Sciatic nerve (tissue), 2 donors: Measurements from ENCODE around the gene MRPL27. TPM values are rescaled to one million over a fixed set of nuclear protein-coding genes. Genes with fewer than 3 reads are reported as not detected.
A peak's percentile ranks its signal among the peaks of the same experiment; 100 is the strongest.

ENCODE experiments used
- ATAC-seq: fragments of 200-7000 bp; cut with Tn5 transposase; one replicate; pipeline ENCODE4 v1.9.1; 2020; ENCODE audit warnings: mild to moderate bottlenecking, moderate library complexity
- DNase-seq: peaks from one replicate; pipeline ENCODE4 v3.0.0-alpha.2; 2020; ENCODE audit warnings: low spot score
- intact Hi-C: fragments of 100-400 bp; cut with DNase I; formaldehyde crosslinking; loops from one replicate; pipeline ENCODE4 v1.14.2; 2022
- total RNA-seq: library from RNA; stranded (reverse); fragmentation: NEBNext Ultra II Directional; extraction: Animal tissue kit (Norgen Biotek cat#: 25700); gene quantifications from one replicate; pipeline ENCODE4 v1.2.1, GENCODE V29; 2021
- donor health status: DM: no; HTN: no; CAD: no.
- donor health status: DM: no; HTN: no; CAD: no.

Gene MRPL27
- total RNA-seq, 1 donor from 2014 or later: 41.2 TPM

- intact Hi-C loops: no loop called here
- DNase-seq (no peak), ATAC-seq (no peak)
Observed at GRCh38 chr17:50329716-50330115, 43.3 kb downstream of the MRPL27 start.

GRCh38 chr17:50328363-50329325, 44.3 kb downstream of the MRPL27 start:
- ATAC-seq (peak; percentile 40), DNase-seq (no peak)
- intact Hi-C loops: no loop called here

- intact Hi-C loops: no loop called here
- ATAC-seq: no peak
- no peak for DNase-seq
Observed at GRCh38 chr17:50326831-50327364, 46.1 kb downstream of the MRPL27 start.

GRCh38 chr17:50325906-50326305, 47.1 kb downstream of the MRPL27 start:
- DNase-seq: no peak
- intact Hi-C loops: no loop called here
- no peak for ATAC-seq

GRCh38 chr17:50323060-50323459, 49.9 kb downstream of the MRPL27 start:
- intact Hi-C loops: no loop called here
- ATAC-seq: no peak
- no peak for DNase-seq

- DNase-seq (no peak), ATAC-seq (no peak)
- intact Hi-C loops: no loop called here
Observed at GRCh38 chr17:50322271-50322670, 50.7 kb downstream of the MRPL27 start.

GRCh38 chr17:50319306-50320004, 53.5 kb downstream of the MRPL27 start:
- DNase-seq: no peak
- ATAC-seq: no peak
- intact Hi-C loops: no loop called here

GRCh38 chr17:50318501-50319285, 54.3 kb downstream of the MRPL27 start:
- ATAC-seq: no peak
- intact Hi-C loops: no loop called here
- DNase-seq: no peak

Other genes with a start within 250 kb of the MRPL27 start
- 2.5 TPM for gene SAMD14, start 243.0 kb downstream of the MRPL27 start, total RNA-seq
- 58.8 TPM for gene PPP1R9B, start 222.5 kb downstream of the MRPL27 start, total RNA-seq
- 3.5 TPM for gene SGCA, start 207.2 kb downstream of the MRPL27 start, total RNA-seq
- gene COL1A1, start 171.6 kb downstream of the MRPL27 start, total RNA-seq: 262 TPM
- gene TMEM92, start 98.7 kb downstream of the MRPL27 start, total RNA-seq: 0.53 TPM
- gene XYLT2, start 27.1 kb downstream of the MRPL27 start, total RNA-seq: 20.0 TPM
- gene EME1, start within 50 bp of the MRPL27 start, total RNA-seq: 1.5 TPM
- gene LRRC59, start 24.3 kb upstream of the MRPL27 start, total RNA-seq: 33.6 TPM
- gene ACSF2, start 53.0 kb upstream of the MRPL27 start, total RNA-seq: 37.8 TPM
- gene CHAD, start 95.7 kb upstream of the MRPL27 start, total RNA-seq: not detected
- gene RSAD1, start 105.7 kb upstream of the MRPL27 start, total RNA-seq: 33.3 TPM
- gene MYCBPAP, start 135.3 kb upstream of the MRPL27 start, total RNA-seq: 3.3 TPM
- gene EPN3, start 159.6 kb upstream of the MRPL27 start, total RNA-seq: 0.27 TPM
- 37.5 TPM for gene SPATA20, start 174.0 kb upstream of the MRPL27 start, total RNA-seq
- gene CACNA1G, start 187.5 kb upstream of the MRPL27 start, total RNA-seq: 0.36 TPM